Activated CD8-positive, alpha-beta memory T cell treated with anti-CD3 and anti-CD28 coated beads for 48 hours (primary cell): Measurements from ENCODE around the gene CD226.
"Not testable (repeated sequence)": the region's sequence is repeated elsewhere in the genome, so short reads cannot be mapped to it uniquely, and the experiment has no call there.

ENCODE experiments used
- DNase-seq, 3 experiments: peaks; one replicate each; pipeline ENCODE4 v3.0.0-alpha.2; 2020; ENCODE audit warnings: low read depth in 2 of 3, low spot score in 2 of 3

The CD226 gene

GRCh38 chr18:69916412-69916811 lies 31.3 kb downstream of the CD226 start:
- no peak for DNase-seq

DNA sequence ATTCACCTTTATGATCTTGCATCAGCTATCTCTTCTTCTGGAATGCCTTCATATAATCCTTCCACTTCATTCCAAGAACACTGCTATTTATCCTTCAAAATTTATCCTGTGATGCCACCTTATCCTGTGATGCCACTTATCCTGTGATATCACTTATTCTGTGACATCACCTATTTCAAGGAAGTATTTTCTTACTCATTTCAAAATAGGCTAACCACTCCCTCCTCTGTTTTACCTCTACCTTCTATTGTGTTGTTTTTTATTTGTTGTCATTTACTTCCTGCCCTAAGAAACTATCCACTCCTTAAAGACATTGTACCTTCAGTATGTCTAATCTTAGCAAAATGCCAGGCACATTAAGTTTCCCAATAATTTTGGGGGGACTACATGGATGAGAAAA lies 38.8 kb downstream of the CD226 start:
- no peak for DNase-seq

DNA sequence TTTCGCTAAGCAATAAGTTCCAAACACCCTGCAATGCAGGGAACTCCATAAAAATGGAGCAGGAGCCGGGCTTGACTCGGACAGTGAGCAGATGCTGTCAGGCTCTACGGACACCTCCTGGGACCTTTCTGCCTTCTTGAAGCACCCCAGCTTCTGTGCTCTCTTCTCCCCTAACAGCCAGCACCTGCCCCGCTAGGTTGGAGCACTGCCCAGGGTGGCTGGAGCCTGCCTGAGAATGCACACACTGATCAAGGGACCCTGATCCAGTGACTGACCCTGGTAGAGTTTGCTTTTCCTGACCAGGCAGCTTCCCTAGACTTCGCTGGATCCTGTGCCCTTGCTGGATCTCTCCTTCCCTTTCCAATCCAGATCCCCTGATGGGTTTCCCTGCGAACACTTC lies 40.9 kb downstream of the CD226 start:
- DNase-seq: no peak

- no peak for DNase-seq
Measured at GRCh38 chr18:69900941-69901340, 46.7 kb downstream of the CD226 start.

DNA sequence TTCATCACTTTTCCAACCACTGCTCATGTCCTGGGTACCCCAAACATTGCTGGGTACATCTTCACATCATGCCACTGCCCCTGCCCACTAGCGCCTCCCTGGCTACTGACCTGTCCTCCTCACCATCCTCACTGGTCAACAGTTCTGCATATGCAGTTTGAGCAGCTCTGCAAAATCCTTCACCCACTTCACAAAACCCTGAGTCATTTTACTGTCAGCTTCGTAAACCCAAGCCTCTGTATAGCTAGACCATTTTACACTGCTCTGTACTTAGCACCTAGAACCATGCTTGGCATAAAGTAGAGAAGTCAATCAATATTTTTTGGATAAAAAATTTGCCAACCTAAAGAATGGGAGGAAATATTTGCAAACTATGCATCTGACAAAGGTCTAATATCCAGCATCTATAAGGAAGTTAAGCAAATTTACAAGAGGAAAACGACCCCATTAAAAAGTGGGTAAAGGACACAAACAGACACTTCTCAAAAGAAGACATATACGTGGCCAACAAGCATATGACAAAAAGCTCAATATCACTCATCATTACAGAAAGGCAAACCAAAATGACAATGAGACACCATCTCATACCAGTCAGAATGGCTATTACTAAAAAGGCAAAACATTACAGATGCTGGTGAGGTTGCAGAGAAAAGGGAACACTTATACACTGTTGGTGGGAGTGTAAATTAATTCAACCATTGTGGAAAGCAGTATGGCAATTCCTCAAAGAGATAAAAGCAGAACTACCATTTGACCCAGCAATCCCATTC lies 48.3 kb downstream of the CD226 start:
- DNase-seq: not testable (repeated sequence)

DNA sequence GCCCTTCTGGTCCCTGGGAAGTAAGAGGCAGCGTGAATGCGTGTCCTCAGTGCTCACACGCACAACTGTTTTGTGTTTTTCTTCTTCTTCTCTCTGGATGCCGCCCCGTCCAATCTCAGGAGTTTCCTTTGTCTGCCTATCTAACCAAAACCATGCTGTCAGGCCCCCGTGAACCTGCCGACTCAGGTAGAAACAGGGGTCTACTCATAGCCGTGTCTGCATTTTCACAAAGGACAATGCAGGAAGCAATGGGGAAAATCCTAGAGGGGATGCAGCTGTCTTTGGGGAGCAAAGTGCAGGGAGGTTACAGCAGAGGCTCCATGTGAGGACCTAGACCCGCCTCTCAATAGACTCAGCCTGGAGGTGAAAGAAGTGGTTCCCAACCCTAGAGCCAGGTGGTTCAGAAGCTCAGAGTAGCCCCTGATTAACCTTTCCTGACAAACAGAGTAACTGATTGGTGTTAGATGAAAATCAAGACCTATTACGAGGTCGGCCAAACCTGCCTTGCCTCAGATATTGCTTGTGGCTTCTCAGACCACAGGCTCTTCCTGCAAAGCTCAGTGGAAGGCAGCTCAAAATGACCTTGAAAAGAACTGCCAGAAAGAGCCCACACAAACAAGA lies 49.3 kb downstream of the CD226 start:
- peak in 1 of 3 experiments; percentile 29 for DNase-seq

DNA sequence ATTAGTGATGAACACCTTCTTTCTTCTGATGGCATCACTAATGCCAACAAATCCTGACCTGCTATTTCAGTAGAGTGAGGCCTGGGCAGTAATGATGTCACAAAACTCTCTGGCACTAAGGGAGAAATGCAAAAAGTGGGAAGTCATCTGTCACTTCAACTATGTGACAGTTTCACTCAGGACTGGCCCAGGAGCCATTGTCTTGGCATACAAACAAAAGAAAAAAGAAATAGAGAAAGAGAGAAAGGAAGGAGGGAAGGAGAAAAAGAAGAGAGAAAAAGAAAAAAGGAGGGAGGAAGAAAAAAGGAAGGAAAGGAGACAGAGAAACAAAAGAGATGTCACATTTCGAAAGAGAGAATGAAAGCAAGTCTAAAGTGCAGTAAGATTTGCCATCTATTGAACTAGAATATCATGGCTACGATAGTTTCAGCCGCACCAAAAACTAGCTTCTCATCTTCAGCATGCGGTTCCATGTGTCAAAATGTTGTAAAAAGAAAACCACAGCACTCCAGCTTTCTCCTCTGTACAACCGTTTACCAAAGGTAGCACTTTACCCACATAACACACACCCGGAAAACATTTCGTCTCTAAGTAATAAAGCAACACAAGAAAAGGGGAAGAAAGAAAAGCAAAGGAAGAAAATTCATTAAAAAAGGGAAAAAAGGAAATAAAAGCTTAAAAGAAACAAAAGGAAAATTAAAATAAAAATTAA lies 50.1 kb downstream of the CD226 start:
- DNase-seq: no peak

GRCh38 chr18:69895066-69896047 lies 52.3 kb downstream of the CD226 start:
- DNase-seq: no peak

DNA sequence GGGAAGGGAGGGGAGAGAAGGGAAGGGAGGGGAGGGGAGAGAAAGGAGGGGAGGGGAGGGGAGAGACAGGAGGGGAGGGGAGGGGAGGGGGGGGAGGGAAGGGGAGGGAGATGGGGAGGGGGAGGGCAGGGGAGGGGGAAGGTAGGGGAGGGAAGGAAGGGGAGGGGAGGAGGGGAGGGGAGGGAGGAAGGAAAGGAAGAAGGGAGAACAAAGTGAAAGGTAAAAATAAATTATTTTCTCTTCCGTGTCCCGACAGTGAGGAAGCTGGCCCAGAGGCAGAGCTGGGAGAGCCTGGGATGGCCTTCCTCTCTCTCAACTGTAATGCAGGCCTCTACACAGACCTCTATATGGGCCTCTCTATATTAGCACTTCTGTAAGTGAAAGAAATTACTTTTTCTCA lies 53.2 kb downstream of the CD226 start:
- no peak for DNase-seq

DNA sequence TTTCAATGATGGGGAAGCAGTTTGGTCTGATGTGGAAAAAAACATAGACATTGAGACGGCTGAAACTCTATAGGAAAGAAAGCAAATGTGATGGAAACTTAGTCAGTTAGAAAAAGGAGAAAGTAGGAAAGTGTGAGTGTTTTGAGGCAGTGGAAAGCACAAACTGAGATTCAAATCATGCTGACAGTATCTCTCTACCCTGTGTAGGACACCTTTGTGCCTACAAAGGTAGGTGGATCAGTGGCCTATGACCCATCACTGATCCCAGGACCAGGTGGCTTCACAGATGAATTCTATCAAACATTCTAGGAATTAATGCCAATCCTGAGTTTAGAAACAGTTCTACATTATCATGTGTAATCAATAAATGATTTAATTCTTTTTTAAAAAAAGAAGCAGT lies 57.1 kb downstream of the CD226 start:
- DNase-seq: no peak

DNA sequence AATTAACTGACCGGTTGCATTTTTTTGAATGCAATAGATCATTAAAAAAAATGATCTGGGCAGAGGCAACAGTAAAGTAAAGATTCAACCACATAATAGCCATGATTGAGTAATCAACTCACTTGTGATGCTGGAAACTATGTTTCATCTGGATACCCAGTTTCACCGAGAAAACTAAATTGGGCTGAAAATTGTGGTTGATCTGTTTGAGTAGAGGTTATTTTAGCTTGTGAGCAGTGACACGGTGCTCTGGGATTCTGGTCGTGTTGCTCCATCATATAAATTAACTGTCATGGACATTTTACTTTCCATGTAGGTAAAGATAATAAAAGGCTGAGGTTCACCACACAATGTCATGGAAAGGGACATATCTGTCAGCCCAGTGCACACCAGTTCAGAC lies 58.7 kb downstream of the CD226 start:
- no peak for DNase-seq

GRCh38 chr18:69887256-69887655 lies 60.4 kb downstream of the CD226 start:
- no peak for DNase-seq

DNA sequence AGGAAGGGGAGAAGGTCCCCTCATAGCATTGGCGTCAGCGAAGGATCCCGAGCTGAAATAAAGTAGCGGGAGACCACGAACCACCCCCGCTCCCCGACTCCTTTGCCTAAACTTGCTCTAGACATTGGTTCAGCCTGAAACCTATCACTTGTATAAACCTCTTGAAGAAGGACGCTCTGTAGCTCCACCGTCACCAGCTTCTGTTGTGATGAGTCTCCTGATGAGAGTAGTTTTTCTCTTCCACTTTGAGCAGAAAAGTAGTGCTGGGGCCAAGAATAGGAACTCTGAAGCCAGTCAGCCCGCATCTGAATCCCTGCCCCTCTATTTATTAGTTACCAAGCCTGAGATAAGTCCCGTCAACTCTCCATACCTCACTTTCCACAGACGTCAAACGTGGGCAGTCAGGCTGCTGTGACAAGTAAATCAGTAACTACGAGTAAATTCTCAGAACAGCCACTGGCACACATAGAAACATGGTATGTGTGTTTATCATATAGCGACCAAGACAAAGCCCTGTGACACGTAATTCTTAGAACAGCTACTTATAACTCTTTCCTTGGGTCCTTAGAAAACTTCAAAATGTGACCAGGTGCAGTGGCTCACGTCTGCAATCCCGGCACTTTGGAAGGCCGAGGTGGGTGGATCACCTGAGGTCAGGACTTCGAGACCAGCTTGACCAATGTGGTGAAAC lies 61.7 kb downstream of the CD226 start:
- no peak for DNase-seq

DNA sequence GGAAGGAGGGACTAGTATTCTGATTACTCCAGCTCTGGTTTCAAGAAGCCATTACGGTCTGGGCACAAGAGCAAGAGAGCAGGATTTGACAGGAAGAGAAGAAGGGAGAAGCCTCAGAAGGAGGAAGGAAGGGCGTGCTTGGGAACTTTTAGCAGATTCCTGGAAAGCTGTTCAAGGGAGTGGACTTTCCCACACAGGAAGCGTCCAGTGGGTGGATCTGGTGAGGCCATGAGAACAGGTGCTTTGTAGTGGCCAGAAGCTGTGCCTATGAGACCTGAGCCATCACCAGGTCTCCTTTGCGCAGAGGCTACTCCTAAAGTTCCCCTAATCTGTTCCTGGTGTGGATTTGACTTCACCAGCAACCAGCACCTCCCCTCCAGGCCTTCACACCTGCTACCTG lies 62.3 kb downstream of the CD226 start:
- no peak for DNase-seq

- no peak for DNase-seq
Measured at GRCh38 chr18:69883781-69884180, 63.9 kb downstream of the CD226 start.

- no peak for DNase-seq
Measured at GRCh38 chr18:69882965-69883668, 64.6 kb downstream of the CD226 start.

DNA sequence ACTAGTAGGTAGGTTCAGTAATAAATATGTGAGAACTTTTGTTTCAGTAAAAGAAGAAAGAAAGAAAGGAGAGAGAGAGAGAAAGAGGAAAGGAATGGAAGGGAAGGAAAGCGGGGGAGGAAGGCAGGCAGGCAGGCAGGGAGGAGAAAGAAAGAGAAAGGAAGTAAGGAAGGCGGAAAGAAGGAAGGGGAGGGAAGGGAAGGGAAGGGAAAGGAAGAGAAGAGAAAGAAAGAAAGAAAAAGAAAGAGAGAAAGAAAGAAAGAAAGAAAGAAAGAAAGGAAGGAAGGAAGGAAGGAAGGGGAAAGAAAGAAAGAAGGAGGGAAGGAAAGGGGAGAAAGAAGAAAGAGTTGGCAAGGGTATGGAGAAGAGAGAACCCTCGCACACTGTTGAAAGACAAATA lies 67.6 kb downstream of the CD226 start:
- DNase-seq: no peak

DNA sequence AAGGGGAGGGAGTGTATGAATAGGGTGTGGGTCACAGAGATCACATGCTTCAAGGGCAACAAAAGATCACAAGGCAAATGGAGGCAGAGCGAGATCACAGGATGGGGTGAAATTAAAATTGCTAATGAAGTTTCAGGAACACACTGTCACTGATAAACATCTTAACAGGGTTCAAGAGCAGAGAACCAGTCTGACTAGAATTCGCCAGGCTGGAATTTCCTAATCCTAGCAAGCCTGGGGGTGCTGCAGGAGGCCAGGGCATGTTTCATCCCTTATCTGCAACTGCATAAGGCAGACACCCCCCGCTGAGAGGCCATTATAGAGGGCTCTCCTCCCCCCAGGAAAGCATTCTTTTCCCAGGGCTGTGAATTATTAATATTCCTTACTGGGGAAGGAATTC lies 68.6 kb downstream of the CD226 start:
- not testable (repeated sequence) for DNase-seq

GRCh38 chr18:69878213-69878933 lies 69.3 kb downstream of the CD226 start:
- DNase-seq: no peak
